KMS-11 (cell line): Measurements from ENCODE around the gene RBMX.
"Not testable (repeated sequence)": the region's sequence is repeated elsewhere in the genome, so short reads cannot be mapped to it uniquely, and the experiment has no call there.

Source experiments
- H2AFZ ChIP-seq: fragments of 200-600 bp; sonication (generic); 2 replicates; pipeline ENCODE4 v1.6.1; 2016; ENCODE audit warnings: antibody characterized with exemption, mixed run types, low read depth
- H3K27ac ChIP-seq: fragments of 200-600 bp; sonication (generic); 2 replicates; pipeline ENCODE4 v1.6.1; 2016; ENCODE audit warnings: mild to moderate bottlenecking, mixed run types
- H3K27me3 ChIP-seq: fragments of 200-600 bp; sonication (generic); 2 replicates; pipeline ENCODE4 v1.6.1; 2017; ENCODE audit warnings: mild to moderate bottlenecking, low read depth, mixed run types, moderate library complexity; ENCODE audit not compliant: insufficient read depth
- H3K36me3 ChIP-seq: fragments of 200-600 bp; sonication (generic); 2 replicates; pipeline ENCODE4 v1.6.1; 2017; ENCODE audit warnings: mild to moderate bottlenecking, mixed run types; ENCODE audit not compliant: insufficient read depth
- H3K4me1 ChIP-seq: fragments of 200-600 bp; sonication (generic); 2 replicates; pipeline ENCODE4 v1.6.1; 2016; ENCODE audit warnings: mild to moderate bottlenecking, low read depth, mixed run types; ENCODE audit not compliant: poor library complexity, severe bottlenecking
- H3K4me2 ChIP-seq: fragments of 200-600 bp; sonication (generic); 2 replicates; pipeline ENCODE4 v1.7.0; 2016; ENCODE audit warnings: mild to moderate bottlenecking, mixed run types
- H3K4me3 ChIP-seq: fragments of 200-600 bp; sonication (generic); IDR thresholded peaks from 2 replicates; pipeline ENCODE4 v1.6.1; 2017; ENCODE audit warnings: low read depth, low read length, mixed read lengths; ENCODE audit not compliant: insufficient read depth
- H3K79me2 ChIP-seq: fragments of 200-600 bp; sonication (generic); 2 replicates; pipeline ENCODE4 v1.6.1; 2016; ENCODE audit warnings: low read depth, mixed run types; ENCODE audit not compliant: insufficient read depth
- H3K9ac ChIP-seq: fragments of 200-600 bp; sonication (generic); 2 replicates; pipeline ENCODE4 v1.6.1; 2016; ENCODE audit warnings: mild to moderate bottlenecking, mixed run types
- H4K20me1 ChIP-seq: fragments of 200-600 bp; sonication (generic); 2 replicates; pipeline ENCODE4 v1.6.1; 2016; ENCODE audit warnings: mild to moderate bottlenecking, mixed run types; ENCODE audit not compliant: insufficient read depth
- TF ChIP-seq, protein P1 (sequence below): fragments of 200-600 bp; sonication (generic); conservative IDR thresholded peaks from 2 replicates; pipeline ENCODE4 v1.6.1; 2017; ENCODE audit warnings: low read depth, mild to moderate bottlenecking, antibody characterized with exemption, low read length, moderate library complexity, mixed read lengths

RBMX gene

DNA sequence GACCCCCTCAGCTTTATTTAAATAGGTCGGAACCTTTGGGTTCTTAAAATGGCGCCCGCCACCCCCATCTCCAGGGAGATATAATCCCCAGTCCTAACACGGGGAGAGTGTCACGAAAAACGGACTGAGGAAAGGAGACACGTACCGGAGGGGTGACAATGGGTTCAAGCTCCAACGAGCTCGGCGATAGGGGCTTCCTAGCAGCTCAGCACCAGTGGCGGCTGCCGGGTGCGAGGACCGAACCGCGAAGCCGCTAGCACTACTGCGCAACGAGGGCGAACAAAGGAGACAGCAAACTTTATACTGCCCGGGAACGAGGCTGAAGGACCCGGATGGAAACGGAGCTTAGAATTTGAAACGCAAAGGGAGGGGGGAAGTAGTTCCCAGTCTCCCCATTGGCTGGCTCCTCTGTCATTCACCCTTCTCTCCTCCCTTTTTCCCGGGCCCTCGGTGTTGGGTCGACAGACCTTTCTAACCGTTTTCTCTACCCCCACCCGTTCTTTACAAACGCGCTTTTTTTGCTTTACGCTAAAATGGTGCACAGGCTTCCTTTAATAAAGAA is at the start of gene RBMX:
Gene RBMX (minus strand): TSS at position 274 of the 562 bp plus-strand sequence. CDS start 1,298 bp downstream, outside the sequence.
- H3K79me2 ChIP-seq = peaks cover 47% of the 10 kb centered on the region
- TF ChIP-seq, protein P1, sequence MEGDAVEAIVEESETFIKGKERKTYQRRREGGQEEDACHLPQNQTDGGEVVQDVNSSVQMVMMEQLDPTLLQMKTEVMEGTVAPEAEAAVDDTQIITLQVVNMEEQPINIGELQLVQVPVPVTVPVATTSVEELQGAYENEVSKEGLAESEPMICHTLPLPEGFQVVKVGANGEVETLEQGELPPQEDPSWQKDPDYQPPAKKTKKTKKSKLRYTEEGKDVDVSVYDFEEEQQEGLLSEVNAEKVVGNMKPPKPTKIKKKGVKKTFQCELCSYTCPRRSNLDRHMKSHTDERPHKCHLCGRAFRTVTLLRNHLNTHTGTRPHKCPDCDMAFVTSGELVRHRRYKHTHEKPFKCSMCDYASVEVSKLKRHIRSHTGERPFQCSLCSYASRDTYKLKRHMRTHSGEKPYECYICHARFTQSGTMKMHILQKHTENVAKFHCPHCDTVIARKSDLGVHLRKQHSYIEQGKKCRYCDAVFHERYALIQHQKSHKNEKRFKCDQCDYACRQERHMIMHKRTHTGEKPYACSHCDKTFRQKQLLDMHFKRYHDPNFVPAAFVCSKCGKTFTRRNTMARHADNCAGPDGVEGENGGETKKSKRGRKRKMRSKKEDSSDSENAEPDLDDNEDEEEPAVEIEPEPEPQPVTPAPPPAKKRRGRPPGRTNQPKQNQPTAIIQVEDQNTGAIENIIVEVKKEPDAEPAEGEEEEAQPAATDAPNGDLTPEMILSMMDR = no peak

DNA sequence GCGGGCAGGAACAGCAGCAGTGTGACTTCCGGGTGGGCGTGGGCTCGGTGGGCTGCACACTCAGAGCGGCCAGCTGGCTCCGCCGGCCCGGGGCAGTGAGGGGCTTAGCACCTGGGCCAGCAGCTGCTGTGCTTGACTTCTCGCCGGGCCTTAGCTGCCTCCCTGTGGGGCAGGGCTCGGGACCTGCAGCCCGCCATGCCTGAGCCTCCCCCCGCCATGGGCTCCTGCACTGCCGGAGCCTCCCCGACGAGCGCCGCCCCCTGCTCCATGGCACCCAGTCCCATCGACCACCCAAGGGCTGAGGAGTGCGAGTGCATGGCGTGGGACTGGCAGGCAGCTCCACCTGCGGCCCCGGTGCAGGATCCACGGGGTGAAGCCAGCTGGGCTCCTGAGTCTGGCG is 40.9 kb upstream of the RBMX start:
- H3K4me2 ChIP-seq, H3K27ac ChIP-seq, H3K79me2 ChIP-seq, H3K4me3 ChIP-seq, H4K20me1 ChIP-seq, H3K36me3 ChIP-seq, H3K4me1 ChIP-seq, H3K9ac ChIP-seq, H3K27me3 ChIP-seq, H2AFZ ChIP-seq: not testable (repeated sequence)

More for the DNA sequence above, at the start of gene RBMX:
- Histone ChIP-seq H4K20me1 (0 out of 2 replicates have a peak, but pooled peaks cover 4% of the 10 kb centered on the region), H3K4me1 (peaks cover 15% of the 10 kb centered on the region), H3K4me3 (no peak within 1 kb of the TSS), H2AFZ (peak within 1 kb of the TSS; percentile 68), H3K27me3 (no peaks in the 10 kb centered on the region), H3K9ac (peak within 1 kb of the TSS; percentile 98), H3K4me2 (peak within 1 kb of the TSS; percentile 94), H3K36me3 (peaks cover 9% of the 10 kb centered on the region; the same call in 1 of the 2 replicates), H3K27ac (peak within 1 kb of the TSS; percentile 89)

DNA sequence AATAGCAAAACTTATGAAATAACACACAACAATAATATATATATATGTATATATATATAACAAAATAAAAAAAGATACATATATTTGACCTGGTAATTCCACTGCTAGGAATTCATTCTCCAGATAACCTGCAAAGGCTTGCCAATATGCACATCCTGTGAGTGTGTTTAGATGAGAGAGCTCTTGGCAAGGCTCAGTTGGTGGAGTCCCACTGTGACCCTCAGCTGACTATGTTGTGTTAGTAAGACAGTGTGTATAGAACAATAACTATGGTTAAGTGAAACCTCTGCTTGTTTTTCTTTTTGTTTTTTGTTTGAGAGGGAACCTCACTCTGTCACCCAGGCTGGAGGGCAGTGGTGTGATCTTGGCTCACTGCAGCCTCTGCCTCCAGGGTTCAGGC is 39.5 kb upstream of the RBMX start:
- H3K36me3 ChIP-seq = no peaks in the 10 kb centered on the region
- H3K9ac ChIP-seq = no peak overlapping the region
- H2AFZ ChIP-seq = no peak overlapping the region
- H3K4me2 ChIP-seq = no peak overlapping the region
- H3K27me3 ChIP-seq = no peaks in the 10 kb centered on the region
- no peak overlapping the region for H3K4me3 ChIP-seq
- H3K79me2 ChIP-seq = no peaks in the 10 kb centered on the region
- H4K20me1 ChIP-seq = no peaks in the 10 kb centered on the region
- H3K4me1 ChIP-seq = peaks cover 2% of the 10 kb centered on the region
- TF ChIP-seq, protein P1 = no peak
- H3K27ac ChIP-seq = no peak overlapping the region

DNA sequence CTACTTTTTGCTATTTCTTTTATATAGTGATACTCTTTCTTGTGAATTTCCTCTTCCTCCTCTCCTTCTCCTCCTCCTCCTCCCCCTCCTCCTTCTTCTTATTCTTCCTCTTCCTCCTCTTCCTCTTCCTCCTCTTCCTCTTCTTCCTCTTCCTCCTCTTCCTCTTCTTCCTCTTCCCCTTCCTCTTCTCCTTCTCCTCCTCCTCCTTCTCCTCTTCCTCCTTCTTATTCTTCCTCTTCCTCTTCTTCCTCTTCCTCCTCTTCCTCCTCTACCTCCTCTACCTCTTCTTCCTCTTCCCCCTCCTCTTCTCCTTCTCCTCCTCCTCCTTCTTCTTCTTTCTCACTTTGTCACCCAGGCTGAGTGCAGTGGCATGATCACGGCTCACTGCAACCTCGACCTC is 36.3 kb upstream of the RBMX start:
- Histone ChIP-seq H3K4me1 (peaks cover 3% of the 10 kb centered on the region), H3K9ac (no peak overlapping the region), H3K4me3 (no peak overlapping the region), H3K36me3 (no peaks in the 10 kb centered on the region), H4K20me1 (no peaks in the 10 kb centered on the region), H2AFZ (no peak overlapping the region), H3K27me3 (no peaks in the 10 kb centered on the region), H3K27ac (no peak overlapping the region), H3K4me2 (no peak overlapping the region), H3K79me2 (no peaks in the 10 kb centered on the region)
- TF ChIP-seq, protein P1 = no peak

DNA sequence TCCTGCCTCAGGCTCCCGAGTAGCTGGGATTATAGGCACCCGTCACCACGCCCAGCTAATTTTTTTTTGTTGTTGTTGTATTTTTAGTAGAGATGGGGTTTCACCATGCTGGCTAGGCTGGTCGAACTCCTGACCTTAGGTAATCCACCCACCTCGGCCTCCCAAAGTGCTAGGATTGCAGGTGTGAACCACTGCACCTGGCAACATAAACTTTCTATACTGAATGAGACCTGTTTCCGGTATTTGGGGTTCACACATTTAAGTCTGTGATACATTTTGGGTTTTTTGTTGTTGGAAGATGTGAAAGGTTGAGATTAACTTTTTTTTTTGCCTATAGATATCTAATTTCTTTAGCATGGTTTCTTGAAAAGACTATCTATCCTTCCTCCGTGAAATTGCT is 31.1 kb upstream of the RBMX start:
- H3K27me3 ChIP-seq, H3K4me3 ChIP-seq, H4K20me1 ChIP-seq, H3K36me3 ChIP-seq, H3K79me2 ChIP-seq: not testable (repeated sequence)
- peak overlapping the region; percentile 17; the same call in 1 of the 2 replicates for H3K9ac ChIP-seq
- H3K27ac ChIP-seq = peak overlapping the region; percentile 39; the same call in 1 of the 2 replicates
- peak overlapping the region; percentile 22; the same call in 1 of the 2 replicates for H2AFZ ChIP-seq
- H3K4me1 ChIP-seq = peaks cover 18% of the 10 kb centered on the region
- H3K4me2 ChIP-seq = peak overlapping the region; percentile 66
